ENCODE results near the gene PAPOLA. TPM values are rescaled to one million over a fixed set of nuclear protein-coding genes. Genes with fewer than 3 reads are reported as not detected.
"Not testable (repeated sequence)": the region's sequence is repeated elsewhere in the genome, so short reads cannot be mapped to it uniquely, and the experiment has no call there.

The PAPOLA gene
- total RNA-seq, 1 donor from 2014 or later = 255 TPM

GRCh38 chr14:96501217-96501739, 904 bp upstream of the PAPOLA start:
- POLR2A ChIA-PET = interaction anchor here (1.0 to 2.8 kb wide), 2 partner anchors 9 to 17 kb away, joined by 6 to 15 read pairs; no protein-coding TSS in a partner anchor

GRCh38 chr14:96502621-96503305, 581 bp downstream of the PAPOLA start:
- peak overlapping the region; percentile 97 for H3K27ac Mint-ChIP-seq
- POLR2A ChIA-PET = interaction anchor here (0.7 to 2.8 kb wide), 6 partner anchors 10 to 140 kb away, joined by 3 to 15 read pairs (median 6); partner anchors contain the start of gene ATG2B
- ATAC-seq (ENCODE audit: low read depth) = peak; percentile 45
- DNase-seq = no peak
- H3K36me3 Mint-ChIP-seq (ENCODE audit: low read depth) = peaks cover 46% of the 10 kb centered on the region
- intact Hi-C loops (cut with micrococcal nuclease) = loop anchor here (1.0 to 5.0 kb wide), 11 partner anchors 9 to 1345 kb away; partner anchors contain the start of genes ATG2B, DICER1, GSKIP and VRK1
- H3K9me3 Mint-ChIP-seq = no peaks in the 10 kb centered on the region
- TF ChIP-seq CTCF (IDR thresholded peaks at IDR 0.05) = no peak
- H3K27me3 Mint-ChIP-seq = no peaks in the 10 kb centered on the region
- H3K4me1 Mint-ChIP-seq = peaks cover 59% of the 10 kb centered on the region
- CTCF ChIA-PET = interaction anchor here (0.7 to 1.3 kb wide), 2 partner anchors 10 to 30 kb away, joined by 4 to 5 read pairs; no protein-coding TSS in a partner anchor
- peak overlapping the region; percentile 99 for H3K4me3 Mint-ChIP-seq

More at GRCh38 chr14:96501217-96501739, 904 bp upstream of the PAPOLA start:
- peaks cover 43% of the 10 kb centered on the region for H3K36me3 Mint-ChIP-seq (ENCODE audit: low read depth)
- intact Hi-C loops (cut with micrococcal nuclease) = loop anchor here (5.0 kb wide), 2 partner anchors 36 to 1344 kb away; partner anchors contain the start of gene DICER1
- peak overlapping the region; percentile 99 for H3K4me3 Mint-ChIP-seq
- H3K4me1 Mint-ChIP-seq = peaks cover 61% of the 10 kb centered on the region
- DNase-seq = no peak
- no peak for TF ChIP-seq CTCF (IDR thresholded peaks at IDR 0.05)
- ATAC-seq (ENCODE audit: low read depth) = no peak
- H3K27me3 Mint-ChIP-seq = no peaks in the 10 kb centered on the region
- no peaks in the 10 kb centered on the region for H3K9me3 Mint-ChIP-seq
- peak overlapping the region; percentile 97 for H3K27ac Mint-ChIP-seq
- CTCF ChIA-PET = interaction anchor here (0.9 kb wide), 1 partner anchor 13 kb away, joined by 3 read pairs; no protein-coding TSS in a partner anchor

DNA sequence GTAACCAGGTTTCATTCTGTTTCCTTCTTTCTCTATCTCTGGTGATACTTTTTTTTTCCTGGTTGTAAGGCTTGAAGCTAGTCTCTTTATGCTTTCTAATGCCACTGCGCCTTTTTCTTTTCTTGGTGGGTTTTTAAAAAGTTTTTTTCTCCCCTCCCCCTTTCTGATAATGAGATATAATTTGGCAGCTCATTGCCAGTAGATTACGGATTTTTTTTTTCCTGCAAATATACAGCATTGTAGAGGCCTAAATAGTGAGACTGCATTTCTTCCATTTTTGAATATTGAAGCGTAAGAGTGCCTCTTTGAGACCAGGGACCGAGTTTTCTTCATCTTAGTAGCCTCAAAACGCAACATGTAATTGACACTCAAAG, 1.1 kb downstream of the PAPOLA start:
- DNase-seq = no peak
- no peak for TF ChIP-seq CTCF (IDR thresholded peaks at IDR 0.05)
- no peak for ATAC-seq (ENCODE audit: low read depth)
- Mint-ChIP-seq H3K36me3 (ENCODE audit: low read depth) (peaks cover 47% of the 10 kb centered on the region), H3K4me1 (peaks cover 60% of the 10 kb centered on the region), H3K9me3 (no peaks in the 10 kb centered on the region), H3K4me3 (peak overlapping the region; percentile 99), H3K27me3 (no peaks in the 10 kb centered on the region), H3K27ac (peak overlapping the region; percentile 97)
- intact Hi-C loops (cut with micrococcal nuclease) = loop anchor here (2.0 to 5.0 kb wide), 3 partner anchors 16 to 1346 kb away; partner anchors contain the start of gene DICER1
- CTCF ChIA-PET = interaction anchor here (0.7 to 1.3 kb wide), 2 partner anchors 10 to 29 kb away, joined by 4 to 5 read pairs; no protein-coding TSS in a partner anchor
- POLR2A ChIA-PET = interaction anchor here (0.7 to 2.8 kb wide), 6 partner anchors 10 to 141 kb away, joined by 3 to 15 read pairs (median 6); partner anchors contain the start of gene ATG2B

GRCh38 chr14:96504353-96504752, 2.2 kb downstream of the PAPOLA start:
- H3K27me3 Mint-ChIP-seq; DNase-seq; ATAC-seq (ENCODE audit: low read depth); H3K9me3 Mint-ChIP-seq; CTCF ChIA-PET: not testable (repeated sequence)
- Mint-ChIP-seq H3K4me3 (peak overlapping the region; percentile 36), H3K4me1 (peaks cover 67% of the 10 kb centered on the region), H3K36me3 (ENCODE audit: low read depth) (peaks cover 47% of the 10 kb centered on the region), H3K27ac (peak overlapping the region; percentile 50)
- POLR2A ChIA-PET = interaction anchor here (0.7 kb wide), 1 partner anchor 36 kb away, joined by 3 read pairs; no protein-coding TSS in a partner anchor
- intact Hi-C loops (cut with micrococcal nuclease) = loop anchor here (5.0 kb wide), 2 partner anchors 33 to 1347 kb away; partner anchors contain the start of gene DICER1

DNA sequence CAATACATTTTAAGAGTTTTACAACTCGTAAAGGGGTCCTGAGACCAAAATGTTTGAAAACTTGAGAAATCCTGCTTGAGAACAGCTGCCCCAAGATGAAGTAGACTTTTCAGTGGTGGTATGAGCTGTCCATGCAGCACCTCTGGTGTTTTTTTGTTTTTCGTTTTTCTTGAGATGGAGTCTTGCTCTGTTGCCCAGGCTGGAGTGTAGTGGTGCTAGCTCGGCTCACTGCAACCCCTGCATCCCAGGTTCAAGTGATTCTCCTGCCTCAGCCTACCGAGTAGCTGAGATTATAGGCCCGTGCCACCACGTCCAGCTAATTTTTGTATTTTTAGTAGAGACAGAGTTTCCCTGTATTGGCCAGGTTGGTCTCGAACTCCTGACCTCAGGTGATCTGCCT, 5.5 kb downstream of the PAPOLA start:
- DNase-seq = no peak
- no peak for TF ChIP-seq CTCF (IDR thresholded peaks at IDR 0.05)
- CTCF ChIA-PET = no interaction called here
- intact Hi-C loops (cut with micrococcal nuclease) = no loop called here
- H3K4me1 Mint-ChIP-seq = peaks cover 85% of the 10 kb centered on the region
- no peak overlapping the region for H3K27ac Mint-ChIP-seq
- no peak for ATAC-seq (ENCODE audit: low read depth)
- POLR2A ChIA-PET = no interaction called here
- peaks cover 35% of the 10 kb centered on the region for H3K36me3 Mint-ChIP-seq (ENCODE audit: low read depth)
- no peak overlapping the region for H3K4me3 Mint-ChIP-seq
- H3K27me3 Mint-ChIP-seq = no peaks in the 10 kb centered on the region
- no peaks in the 10 kb centered on the region for H3K9me3 Mint-ChIP-seq
